Stimulated activated CD8-positive, alpha-beta memory T cell treated with anti-CD3 and anti-CD28 coated beads, Interleukin-12 subunit alpha, Interleukin-12 subunit beta, amount 100 ng/mL, for 24 hours (primary cell): ENCODE measurements around the gene ADGRF1.
"Not testable (repeated sequence)": the region's sequence is repeated elsewhere in the genome, so short reads cannot be mapped to it uniquely, and the experiment has no call there.

Source experiments
- DNase-seq: peaks from one replicate; pipeline ENCODE4 v3.0.0-alpha.2; 2020; ENCODE audit errors: extremely low read depth

ADGRF1 gene

GRCh38 chr6:47061309-47062300, 19.5 kb upstream of the ADGRF1 start:
- no peak for DNase-seq

DNA sequence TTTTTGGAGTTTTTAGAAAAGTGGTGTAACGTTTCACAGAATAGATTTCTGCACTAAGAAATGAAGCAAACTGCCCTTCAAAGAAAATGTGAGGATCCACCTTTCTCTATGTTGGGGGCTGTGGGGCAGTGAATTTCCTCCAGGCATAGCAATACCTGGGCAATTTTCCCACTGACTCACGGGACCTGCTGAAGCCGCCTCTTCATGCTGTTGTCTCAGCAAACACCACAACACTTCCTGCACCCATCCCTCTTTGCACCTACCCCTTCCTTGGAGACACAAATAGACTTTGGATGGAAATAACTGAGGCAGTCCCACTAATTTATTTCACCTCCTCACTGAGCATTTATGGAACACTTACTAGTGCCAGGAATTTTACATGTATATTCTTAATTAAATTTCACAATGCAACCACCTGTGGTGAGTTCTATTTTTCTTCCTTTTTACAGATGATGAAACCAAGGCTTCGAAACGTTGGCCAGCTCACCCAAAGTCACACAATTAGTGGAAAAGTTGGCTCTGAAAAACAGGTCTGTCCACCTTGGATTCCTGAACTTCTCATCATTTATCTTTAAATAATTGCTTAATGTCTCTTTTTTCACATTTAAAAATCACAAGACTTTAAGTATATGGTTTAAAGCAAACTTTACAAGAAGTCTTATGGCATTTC, 17.2 kb upstream of the ADGRF1 start:
- DNase-seq: no peak

DNA sequence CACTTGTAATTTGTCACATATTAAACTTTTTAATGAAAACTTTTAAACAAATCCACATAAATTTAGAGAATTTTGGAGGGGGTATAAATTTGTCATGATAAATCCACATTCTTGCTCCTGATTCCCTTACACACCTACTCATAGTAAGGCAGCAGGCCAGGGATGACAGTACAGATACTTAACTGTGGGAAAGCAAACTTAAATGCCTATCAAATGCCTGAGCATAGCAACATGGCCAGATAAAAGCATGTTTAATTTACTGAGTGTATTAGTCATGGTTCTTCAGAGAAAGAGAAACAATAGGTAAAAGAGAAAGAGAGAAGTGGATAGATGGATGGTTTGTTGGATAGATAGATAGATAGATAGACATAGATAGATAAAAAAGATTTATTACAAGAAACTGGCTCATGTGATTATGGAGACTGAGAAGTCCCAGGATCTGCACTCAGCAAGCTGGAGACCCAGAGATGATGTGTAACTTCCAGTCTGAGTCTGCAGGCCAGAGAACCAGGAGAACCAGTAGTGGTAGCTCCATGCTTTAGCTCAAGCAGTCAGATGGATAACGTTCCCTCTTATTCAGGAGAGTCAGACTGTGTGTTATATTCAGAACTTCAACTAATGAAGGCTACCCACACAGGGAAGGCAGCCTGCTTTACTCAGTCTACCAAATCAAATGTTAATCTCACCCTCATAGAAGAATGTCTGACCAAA, 15.9 kb upstream of the ADGRF1 start:
- DNase-seq: no peak

DNA sequence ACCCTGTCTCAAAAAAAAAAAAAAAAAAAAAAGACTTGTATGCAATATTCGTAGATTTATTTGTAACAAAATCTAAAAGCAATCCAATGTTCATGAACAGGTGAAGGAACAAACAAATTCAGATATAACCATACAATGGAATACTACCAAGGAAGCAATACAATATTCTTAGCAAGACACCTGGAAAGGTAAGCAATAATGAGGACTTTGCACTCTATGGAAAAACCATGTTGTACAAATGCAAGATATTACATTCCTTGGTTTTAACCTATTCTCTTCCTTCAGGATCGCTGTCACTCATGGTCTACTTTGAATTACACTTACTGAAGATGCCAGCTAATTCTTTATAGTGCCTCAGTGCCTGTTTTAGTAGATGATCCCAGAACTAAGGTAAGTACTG, 14.7 kb upstream of the ADGRF1 start:
- no peak for DNase-seq

- not testable (repeated sequence) for DNase-seq
Observed at GRCh38 chr6:47054302-47054701, 12.2 kb upstream of the ADGRF1 start.

DNA sequence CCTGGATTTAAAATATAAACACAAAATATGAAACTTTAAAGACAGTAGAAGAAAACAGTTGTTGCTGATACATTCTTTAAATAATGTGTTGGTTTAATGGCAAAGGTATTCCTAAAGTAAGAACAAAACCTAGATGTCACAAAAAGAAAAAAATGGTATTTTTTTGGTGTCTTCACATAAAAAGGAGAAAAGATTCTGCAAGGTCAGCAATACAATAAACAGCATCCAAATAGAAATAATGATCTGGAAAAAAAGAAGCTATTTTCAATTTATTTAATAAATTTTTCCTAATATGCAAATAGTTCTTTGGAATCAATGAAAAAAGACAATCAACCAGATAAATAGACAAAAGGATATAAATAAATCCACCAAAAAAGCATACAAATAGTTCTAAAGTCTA, 6.5 kb upstream of the ADGRF1 start:
- no peak for DNase-seq

DNA sequence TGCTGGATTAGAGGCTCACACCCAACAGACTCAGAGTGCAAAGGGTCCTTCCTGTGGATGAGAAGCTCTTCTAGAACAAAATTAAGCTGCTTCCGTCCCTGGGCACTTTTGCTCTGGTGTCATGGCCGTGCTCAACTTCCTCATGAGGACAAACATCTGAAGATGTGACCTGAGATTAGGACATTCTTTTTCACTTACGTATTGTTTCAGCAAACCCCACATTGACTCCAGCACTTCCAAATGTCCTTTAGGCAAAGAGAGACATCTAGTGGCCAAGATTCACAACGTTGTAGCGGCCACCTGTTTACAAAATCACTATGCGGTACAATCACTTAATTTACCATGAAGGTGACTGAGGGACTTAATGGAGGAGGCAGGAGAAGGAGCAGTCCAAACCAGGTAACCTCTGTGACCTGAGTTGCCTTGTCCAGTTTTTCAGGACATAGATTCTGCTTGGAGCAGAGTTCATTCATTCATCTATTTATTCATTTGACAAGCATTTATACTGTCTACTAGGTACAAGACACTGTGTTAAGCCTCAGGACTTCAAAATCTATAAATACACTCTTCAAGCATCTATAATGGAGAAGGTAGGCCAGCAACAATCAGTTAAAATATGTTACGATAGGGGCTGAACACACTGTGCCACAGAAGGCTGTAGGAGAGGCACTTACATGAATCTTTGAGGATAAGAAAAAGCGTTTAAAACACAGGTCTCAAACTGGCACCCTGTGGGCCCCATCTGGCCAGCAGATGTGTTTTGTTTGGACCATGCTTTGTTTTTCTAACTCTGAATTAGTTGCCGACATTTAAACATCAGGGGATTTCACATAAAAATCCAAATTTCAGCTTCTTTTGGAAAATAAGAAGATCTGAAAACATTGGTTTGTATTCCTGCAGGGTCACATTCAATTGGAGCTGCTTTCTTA, 5.6 kb upstream of the ADGRF1 start:
- DNase-seq: no peak

DNA sequence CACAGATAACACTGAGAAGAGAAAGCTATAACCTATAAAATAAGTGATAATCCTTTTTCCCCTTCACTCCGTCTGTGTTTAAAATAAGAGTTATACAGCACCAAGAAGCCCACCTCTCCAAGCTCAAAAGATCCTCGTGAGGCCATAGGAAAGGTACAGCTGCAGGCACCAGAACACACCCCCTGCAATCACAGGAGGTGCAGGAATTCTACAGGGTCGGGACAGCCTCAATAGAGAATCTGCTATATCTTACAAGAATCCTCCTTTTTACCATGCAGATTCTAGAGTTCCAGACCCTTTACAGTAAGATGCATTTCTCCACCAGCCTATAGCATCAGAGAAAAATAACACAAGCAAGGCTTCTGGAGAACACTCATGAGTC, 5.0 kb upstream of the ADGRF1 start:
- DNase-seq: no peak

GRCh38 chr6:47044397-47044796, 2.3 kb upstream of the ADGRF1 start:
- no peak for DNase-seq

GRCh38 chr6:47043286-47043685, 1.2 kb upstream of the ADGRF1 start:
- no peak for DNase-seq

- DNase-seq: no peak
Observed at GRCh38 chr6:47041741-47042140, 391 bp downstream of the ADGRF1 start.

DNA sequence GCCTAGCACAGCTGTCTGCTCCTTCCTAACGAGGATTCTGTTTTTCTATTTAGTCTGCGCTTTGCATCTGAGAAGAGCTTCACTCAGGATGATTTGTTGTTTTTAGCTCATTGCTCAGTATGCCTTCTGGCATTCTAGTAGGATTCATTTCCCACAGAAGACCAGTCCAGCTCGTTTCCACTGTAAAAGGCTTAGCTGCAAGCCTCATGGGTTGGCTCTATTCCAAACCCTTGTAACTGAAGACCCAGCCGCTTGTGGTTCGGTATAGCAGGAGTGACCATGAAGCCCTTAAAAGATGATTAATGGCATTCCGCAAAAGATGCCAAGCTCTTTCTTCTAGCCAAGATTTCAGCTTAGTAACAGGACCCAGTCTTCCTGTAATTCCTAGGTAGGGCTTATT, 7.2 kb downstream of the ADGRF1 start:
- no peak for DNase-seq

DNA sequence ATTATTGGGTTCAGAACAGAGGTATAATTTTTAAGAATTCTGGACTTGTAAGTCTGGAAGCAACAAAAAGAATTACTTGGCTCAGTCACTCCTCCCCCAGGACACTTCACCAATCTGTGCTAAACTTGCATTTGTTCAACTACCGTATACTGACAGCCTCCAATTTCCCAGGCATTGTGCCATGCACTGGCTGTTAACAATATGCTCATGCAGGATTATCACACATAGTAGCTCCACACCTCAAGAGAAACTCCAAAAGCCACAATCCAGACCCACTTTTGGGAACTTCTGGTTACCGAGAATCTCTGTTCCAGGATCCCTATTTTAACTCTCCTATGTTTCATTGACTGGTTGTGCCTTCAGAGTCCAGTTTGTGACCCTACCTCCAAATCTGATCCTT, 7.7 kb downstream of the ADGRF1 start:
- no peak for DNase-seq

- DNase-seq: no peak
Observed at GRCh38 chr6:47032974-47033765, 9.0 kb downstream of the ADGRF1 start.

GRCh38 chr6:47031656-47032055, 10.5 kb downstream of the ADGRF1 start:
- no peak for DNase-seq

- no peak for DNase-seq
Observed at GRCh38 chr6:47029865-47030561, 12.1 kb downstream of the ADGRF1 start.

DNA sequence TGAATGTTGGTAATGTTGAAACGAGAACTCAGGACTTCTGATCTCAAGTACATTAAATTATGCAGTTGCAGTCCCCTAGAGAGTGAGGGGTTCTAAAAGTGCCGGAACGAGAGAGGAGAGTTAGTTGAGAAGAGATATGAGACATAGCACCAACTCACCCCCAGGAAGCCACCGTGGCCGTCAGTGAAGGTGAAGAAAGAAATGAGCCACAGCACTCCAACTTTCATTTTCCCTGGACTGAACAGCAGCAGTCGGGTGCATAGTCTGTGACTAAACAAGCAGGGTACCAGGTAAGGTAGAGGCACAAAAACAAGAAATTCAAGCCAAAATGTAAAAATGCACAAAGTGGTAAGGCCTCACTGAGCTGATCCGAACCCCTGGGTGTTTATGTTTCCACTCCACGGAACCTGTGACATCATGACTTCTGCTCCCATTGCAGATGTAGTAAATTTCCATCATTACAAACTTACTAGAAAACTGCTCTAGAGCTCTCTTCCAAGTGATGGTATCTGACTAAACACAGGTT, 13.2 kb downstream of the ADGRF1 start:
- DNase-seq: no peak

- DNase-seq: no peak
Observed at GRCh38 chr6:47027315-47027714, 14.8 kb downstream of the ADGRF1 start.

- DNase-seq: no peak
Observed at GRCh38 chr6:47026679-47027078, 15.5 kb downstream of the ADGRF1 start.

GRCh38 chr6:47023573-47023972, 18.6 kb downstream of the ADGRF1 start:
- no peak for DNase-seq
